Fibroblast of skin of scalp (primary cell): ENCODE results near the gene KLHL33.

Experiments used
- DNase-seq: peaks from one replicate; pipeline ENCODE4 v3.0.0-alpha.2; 2013

The KLHL33 gene

DNA sequence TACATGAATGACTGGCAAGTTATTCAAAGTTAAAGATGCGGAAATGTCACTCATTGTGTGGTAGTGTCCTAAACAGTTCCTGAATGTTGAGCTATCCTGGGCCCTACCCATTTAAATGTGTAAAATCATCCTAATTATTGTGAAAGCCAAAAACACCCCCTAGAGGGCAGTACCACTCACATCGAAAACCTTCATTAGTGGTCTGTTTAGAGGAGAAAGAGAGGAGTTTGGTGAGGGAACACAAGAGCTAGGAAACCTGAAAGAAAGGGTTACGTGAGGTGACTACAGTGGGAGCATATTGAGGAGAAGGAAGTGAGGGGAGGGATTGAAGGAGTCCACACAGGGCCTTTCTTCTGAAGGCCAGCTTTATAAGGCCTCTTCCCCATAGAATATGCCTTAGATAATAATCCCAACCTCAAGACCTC is 20.2 kb downstream of the KLHL33 start:
- peak; percentile 68 for DNase-seq

DNA sequence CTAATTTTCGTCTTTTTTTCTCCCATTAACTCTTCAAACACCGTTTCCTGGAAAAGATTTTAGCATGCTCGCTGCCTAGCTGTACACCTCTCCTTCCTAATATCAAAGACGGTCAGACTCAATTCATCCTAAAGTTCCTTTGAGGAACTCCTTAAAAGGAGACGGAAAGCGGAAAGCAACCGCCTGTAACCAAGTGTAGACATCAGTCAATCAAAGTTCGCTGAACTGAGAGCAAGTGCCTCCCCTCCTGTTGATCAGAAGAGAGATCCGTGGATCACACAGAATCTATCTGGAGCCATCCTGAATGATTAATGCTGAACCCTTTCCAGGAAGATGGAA is 22.3 kb downstream of the KLHL33 start:
- peak; percentile 9 for DNase-seq

- DNase-seq: peak; percentile 84
Measured at GRCh38 chr14:20412876-20413743, 22.9 kb downstream of the KLHL33 start, which contains the start of gene TEP1. Gene TEP1 (minus strand): TSS chr14:20413501. CDS start chr14:20408439, 5,062 bp downstream.

- DNase-seq: no peak
Measured at GRCh38 chr14:20412411-20412810, 23.6 kb downstream of the KLHL33 start.

GRCh38 chr14:20409226-20409625 is 26.7 kb downstream of the KLHL33 start:
- peak; percentile 79 for DNase-seq

DNA sequence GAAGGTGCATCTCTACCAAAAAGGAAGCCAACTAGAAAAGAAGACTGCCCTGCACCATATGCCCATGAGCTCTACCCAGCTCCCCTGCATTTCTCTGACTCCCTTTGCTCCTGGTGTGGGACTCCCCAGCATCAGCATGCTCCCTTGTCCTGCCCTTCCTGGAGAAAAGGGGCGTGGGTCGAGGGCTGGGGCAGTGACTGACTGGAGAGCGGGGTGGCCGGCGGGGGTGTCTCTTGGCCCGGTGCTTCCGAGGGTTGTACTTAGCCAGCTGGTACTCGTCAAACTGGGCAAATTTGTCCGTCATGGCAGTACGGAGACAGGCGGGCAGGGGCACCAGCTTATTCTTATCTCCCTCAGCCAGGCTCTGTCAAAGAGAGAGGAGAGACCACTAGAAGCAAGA is 32.4 kb downstream of the KLHL33 start:
- no peak for DNase-seq

DNA sequence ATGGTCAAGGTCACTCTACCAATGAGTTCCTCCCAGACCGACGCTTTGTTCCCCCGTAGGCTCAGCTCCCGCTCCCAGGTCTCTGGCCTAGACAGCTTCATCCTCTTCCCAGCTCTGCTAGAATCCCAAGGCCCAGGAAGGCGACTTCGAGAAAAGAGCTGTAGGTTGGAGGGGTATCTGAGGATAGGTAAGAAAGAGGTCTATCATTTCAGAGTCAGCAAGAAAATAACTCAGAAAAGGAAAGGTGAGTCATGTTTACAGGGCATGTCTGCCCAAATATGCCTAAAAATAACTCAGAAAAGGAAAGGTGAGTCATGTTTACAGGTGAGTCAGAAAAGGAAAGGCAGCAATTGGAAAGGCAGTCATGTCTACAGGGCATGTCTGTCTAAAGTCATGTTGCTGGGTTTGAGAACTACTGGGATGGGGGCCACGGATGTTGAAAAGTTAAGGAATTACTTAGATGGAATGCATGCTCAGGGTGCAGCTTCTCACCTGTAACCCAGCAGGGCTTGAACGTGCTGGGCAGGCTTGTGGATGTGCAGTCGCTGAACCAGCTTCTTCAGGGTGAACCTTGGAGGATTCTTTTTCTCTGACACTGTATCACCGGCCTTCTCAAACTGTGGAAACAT is 34.9 kb downstream of the KLHL33 start:
- no peak for DNase-seq

- no peak for DNase-seq
Measured at GRCh38 chr14:20400589-20400964, 35.4 kb downstream of the KLHL33 start.

- no peak for DNase-seq
Measured at GRCh38 chr14:20397511-20397910, 38.5 kb downstream of the KLHL33 start.

DNA sequence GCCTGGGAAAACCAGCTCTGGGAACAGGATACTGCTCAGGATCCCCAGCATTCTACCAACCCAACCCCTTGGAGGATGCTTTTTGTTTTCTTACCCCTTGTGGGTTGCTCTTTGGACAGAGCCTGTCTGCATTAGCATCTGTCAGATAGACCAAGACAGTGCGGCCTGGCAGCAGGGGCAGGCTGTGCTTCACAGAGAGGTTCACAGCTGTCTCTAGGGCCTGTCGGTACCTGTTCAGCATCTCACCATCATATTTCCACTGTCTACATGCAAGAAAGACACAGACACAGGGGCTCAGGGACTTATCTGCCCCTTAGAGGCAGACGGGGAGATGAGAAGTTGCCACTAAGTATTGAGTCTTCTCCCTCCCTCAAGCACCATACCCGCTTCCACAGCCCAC is 44.5 kb downstream of the KLHL33 start:
- no peak for DNase-seq

DNA sequence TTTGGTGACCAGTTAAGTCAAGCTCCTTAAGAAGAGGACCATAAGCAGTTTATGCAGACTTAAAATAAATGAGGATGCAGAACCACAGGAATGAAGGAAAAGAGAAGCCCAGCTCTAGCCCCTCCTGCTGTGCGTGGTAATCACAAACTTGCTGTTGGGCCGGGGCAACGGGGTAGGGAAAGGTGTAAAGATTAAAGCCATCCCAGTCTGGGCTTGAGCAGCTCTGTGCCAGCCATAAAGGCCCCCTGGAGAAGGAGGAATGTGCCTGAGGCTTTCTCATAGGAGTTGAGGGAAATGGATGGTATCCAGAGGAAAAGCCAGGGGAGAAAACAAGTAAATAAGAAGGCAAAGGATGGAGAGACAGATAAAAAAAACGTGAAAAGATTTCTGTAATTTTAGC is 47.8 kb downstream of the KLHL33 start:
- DNase-seq: no peak

DNA sequence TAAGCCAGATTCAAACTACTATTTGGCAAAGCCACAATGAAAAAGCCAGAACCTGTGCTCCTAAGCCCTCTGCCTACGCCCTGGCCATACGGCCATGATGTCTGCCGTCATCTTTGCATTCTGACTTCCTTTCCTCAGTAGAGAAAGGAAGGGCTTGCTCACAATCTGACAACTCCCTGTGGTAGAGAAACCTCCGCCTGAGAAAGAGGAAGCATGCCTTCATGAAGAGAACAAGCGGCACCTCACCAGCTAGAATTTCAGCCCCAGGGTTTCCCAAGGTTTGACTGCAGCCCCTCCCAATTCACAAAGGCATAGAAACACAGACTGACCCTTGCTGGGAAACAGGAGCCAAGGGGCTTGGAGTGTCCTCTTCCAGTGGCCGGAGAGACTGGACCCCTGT is 48.4 kb downstream of the KLHL33 start:
- DNase-seq: no peak

GRCh38 chr14:20386276-20386855 is 49.6 kb downstream of the KLHL33 start:
- no peak for DNase-seq

GRCh38 chr14:20384886-20385285 is 51.1 kb downstream of the KLHL33 start:
- DNase-seq: no peak

DNA sequence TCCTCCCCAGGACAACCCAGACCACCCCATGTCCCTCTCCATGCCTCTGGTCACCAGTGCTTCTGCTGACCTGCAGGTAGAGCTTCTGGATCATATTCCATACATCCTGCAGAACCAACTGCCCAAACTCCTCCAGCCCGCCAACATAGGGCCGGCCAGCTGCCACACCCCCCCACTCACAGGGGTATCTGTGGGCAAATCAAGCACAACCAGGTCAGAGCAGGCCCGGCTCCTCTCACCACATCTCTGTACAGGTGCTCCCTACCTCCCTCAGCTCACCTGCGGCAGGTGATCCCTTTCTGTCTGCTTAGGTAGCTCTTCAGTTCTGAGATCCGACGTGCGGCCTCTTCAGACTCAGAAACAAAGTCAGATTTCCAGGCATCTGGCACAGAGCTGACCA is 51.6 kb downstream of the KLHL33 start:
- DNase-seq: no peak

GRCh38 chr14:20383636-20384035 is 52.3 kb downstream of the KLHL33 start:
- DNase-seq: no peak

DNA sequence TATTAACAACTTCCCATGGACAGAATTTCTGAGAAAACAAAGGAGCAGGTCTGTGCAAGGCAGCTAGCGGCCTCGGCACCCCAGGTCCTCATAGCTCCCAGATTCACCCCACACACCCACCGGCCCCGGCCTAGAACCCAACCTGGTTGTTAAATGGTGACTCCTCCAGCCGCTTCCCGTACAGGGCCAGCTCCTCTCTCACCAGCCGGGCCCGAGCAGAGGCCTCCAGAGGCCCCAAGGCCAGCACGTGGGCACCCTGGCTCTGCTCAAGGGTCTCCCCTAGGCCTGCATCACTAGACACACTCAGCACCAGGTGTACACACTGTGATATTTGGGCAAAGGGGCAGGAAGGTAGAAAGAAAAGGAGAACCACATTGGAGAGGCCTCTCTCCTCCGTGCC is 52.9 kb downstream of the KLHL33 start:
- DNase-seq: no peak

DNA sequence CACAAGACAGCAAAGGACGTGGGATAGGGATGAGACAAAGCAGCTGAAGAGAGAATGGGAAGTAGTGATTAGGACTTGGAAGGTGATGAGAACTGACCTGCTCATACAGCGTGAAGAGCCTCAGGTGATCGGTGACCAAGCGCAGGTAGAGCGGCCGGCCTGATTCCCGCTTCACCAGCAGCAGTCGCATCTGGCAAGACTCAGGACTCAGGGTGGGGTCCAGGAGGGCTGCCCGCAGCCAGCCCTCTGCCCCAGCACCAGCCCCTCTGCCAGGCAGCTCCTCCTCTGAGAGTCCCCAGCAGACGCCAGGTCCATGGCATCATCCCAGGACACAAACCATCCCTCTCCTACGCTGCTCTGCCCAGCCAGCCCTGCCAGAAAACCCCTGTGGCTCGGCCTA is 53.4 kb downstream of the KLHL33 start:
- DNase-seq: no peak

DNA sequence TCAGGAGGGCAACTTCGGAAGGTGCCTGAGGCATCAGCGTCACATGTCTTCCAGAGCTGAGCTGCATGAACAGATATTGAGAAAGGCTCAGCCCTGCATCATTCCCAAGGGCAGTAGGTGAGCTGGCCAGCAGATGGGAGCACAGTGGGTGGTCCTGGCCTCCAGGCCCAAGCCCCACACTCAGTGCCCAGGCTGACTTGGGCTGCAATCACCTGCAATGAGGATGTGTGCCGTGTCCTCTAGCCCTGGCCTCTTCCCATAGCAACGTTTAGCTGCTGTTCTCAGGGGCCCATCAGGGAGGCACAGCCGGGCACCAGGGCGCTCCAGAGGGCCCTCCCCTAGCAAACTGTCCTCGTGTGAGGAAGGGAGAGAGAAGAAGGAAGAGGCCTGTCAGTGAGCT is 54.6 kb downstream of the KLHL33 start:
- DNase-seq: no peak

- no peak for DNase-seq
Measured at GRCh38 chr14:20380681-20381080, 55.3 kb downstream of the KLHL33 start.

- no peak for DNase-seq
Measured at GRCh38 chr14:20379743-20380142, 56.2 kb downstream of the KLHL33 start.

GRCh38 chr14:20377171-20377570 is 58.8 kb downstream of the KLHL33 start:
- DNase-seq: no peak

DNA sequence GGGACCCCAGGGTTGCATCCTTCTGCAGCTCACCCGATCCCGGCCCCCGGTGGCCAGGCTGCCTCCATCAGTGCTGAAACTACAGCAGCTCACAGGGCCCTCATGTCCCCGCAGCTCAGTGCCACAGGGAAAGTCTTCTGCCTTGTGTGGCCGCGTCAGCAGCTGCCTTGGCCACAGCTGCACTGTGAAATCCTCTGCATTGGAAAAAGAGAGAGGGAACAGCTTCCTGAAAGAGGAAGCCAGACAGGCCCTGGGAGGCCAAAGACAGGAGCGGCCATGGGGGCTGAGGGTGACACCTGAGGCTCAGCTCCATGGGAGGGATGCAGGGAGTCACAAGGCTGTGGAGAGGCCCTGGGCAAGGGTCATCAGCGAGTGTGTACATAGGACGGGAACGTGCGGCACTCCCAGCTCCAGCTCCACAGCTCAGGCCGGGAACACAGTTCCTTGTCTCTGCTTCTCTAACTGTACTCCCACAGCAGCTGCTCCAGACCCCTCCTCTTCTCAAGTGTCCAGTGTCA is 59.8 kb downstream of the KLHL33 start:
- no peak for DNase-seq
